ENCODE measurements around the gene NECTIN1.

NECTIN1 gene

DNA sequence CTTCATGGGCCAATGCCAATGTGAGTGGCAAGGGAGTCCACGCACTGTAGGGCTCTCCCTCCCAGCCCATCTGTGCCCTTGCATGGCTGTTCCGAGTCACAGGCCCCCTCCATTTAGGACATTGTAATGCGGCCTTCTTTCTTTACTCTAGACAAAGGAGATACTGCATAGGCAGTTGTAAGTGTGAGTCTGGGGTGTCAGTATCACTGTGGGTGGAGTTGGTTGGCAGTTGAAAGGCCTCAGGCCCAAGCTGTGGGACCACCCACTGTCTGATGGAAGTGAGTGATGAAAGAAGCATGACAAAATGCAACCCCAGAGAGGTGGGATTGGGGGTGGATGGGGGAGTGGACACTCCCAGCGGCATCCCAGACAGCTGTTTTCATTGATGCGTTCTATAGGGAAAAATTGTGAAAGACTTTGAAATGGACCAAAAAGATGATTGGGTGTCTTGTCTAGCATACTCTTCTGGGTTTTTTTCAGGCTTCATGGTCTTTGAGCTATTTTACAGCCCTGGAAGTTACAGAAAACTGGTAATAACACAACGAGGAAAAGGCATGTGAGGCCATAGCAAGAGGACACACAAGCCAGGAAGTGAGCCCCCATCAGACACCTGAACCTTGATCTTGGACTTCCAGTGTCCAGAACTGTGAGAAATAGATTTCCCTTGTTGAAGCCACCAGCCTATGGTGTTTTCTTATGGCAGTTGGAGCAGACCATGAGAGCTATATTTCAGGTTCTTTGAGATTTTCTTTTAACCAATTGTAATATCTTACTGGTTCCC lies 114.6 kb downstream of the NECTIN1 start:
- DNase-seq, result no peak

DNA sequence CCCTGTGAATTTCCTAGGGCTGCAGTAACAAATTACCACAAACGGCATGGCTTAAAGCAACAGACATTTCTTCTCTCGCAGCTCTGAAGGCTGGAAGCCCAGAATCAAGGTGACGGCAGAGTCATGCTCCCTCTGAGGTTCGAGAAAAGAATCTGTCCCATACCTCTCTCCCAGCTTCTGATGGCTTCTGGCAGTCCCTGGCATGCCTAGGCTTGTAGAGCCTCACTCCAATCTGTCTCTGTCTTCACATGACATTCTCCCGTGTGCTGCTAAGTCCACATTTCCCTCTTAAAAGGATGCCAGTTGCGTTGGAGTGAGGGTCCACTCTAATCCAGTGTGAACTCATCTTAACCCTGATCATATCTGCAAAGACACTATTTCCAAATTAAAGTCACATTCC lies 116.2 kb downstream of the NECTIN1 start:
- no peak for DNase-seq

DNA sequence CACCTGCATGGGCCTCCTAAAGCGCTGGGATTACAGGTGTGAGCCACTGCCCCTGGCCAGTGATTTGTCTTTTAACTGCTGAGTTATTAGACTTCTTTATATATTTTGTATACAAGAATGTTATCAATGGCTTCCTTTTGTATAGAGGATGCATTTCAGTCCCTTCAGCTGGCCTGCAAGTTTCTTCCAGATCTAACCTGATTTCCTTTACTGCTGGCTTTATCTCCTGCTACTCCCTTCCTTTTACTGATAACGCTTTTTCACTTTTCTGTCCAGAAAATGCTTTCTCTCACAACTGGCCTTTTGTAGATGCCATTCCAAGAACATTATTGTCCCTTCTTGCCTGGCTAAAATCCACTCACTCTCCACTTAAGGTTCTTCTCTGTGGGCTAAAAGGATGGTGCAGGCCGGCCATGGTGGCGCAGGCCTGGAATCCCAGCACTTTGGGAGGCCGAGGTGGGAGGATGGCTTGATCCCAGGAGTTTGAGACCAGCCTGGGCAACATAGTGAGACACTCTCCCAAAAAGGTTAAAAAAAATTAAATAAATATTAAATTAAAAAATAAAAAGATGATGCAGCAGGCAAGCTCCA lies 118.1 kb downstream of the NECTIN1 start:
- DNase-seq, result no peak

DNA sequence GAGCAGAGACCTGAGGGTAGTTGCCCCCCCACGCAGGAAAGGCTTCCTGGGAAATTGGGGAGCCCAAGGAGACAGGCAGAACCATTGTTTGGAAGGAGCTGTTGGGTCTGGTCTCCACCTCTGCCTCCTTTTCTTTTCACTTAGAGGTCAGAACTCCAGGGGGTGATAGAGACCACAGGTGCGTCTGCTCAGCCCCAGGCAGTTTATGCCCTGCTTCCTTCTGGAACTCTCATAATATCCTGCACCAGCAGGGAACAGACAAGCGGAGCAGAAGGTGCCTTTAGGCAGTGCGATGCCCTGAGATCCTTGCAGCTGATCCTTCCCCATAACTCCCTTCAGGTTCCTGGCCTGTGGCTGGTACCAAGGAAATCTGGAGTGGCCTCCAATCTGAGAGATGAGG lies 120.2 kb downstream of the NECTIN1 start:
- no peak for DNase-seq

DNA sequence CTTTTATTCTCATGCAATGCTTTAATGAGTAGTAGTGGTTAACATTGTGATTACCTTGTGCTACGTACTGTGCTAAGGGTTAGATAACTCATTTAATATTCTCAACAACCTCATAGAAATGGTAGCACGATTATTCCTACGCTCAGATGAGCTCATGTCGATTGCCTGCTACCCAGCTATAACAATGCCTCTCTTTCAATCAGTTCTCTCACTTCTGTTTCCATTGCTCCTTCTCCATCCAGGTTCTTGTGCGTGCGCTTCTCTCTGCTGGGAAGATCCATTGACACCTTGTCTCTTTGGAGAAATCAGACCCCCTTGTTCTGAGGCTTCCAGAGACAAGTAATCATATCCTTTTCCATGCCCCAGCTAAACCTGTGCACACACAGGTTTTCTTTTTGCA lies 120.8 kb downstream of the NECTIN1 start:
- no peak for DNase-seq

DNA sequence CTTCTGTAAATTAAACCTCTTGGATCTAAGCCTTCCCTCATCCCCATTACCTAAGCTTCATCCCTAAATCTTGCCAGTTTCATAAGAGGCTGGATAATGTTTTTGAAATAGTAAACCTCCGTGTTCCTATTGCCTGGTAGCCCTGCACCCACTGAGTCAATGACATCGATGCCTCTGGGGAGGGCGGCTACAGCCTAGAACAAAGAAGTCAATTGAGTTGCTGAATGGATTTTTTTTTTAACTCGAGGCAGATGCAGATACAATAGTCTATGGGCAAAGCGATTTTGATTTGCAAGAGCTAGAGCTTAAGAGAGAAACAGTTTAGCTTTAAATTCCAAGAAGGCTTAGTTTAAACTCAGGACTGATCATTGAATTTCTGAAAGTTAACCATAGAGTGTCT lies 121.3 kb downstream of the NECTIN1 start:
- DNase-seq, result no peak

DNA sequence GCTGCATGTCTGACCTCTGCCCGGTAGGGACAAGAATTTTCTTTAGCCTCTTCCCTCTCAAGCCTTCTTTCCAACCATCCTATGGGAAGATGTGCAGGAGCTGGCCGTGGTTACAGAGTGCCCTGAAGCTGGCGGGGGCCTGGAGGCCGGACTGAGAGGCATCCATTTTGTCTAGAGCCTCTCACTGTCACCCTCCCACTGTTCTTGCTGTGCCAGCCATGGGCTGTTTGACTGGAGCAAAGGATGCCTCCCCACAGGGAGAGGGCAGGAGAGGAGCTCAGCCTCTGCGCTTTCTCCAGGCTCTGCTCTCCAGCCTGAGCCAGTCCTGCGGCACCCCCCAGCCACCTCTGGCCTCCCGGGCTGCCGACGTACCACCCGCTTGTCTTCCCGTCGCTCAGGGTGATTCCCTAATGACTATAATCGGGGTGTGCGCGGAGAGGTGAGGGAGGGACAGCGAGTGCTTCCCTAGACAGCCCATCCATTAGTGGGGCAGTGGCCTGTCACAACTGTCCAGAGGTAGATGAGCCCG lies 123.8 kb downstream of the NECTIN1 start:
- DNase-seq, result no peak

DNA sequence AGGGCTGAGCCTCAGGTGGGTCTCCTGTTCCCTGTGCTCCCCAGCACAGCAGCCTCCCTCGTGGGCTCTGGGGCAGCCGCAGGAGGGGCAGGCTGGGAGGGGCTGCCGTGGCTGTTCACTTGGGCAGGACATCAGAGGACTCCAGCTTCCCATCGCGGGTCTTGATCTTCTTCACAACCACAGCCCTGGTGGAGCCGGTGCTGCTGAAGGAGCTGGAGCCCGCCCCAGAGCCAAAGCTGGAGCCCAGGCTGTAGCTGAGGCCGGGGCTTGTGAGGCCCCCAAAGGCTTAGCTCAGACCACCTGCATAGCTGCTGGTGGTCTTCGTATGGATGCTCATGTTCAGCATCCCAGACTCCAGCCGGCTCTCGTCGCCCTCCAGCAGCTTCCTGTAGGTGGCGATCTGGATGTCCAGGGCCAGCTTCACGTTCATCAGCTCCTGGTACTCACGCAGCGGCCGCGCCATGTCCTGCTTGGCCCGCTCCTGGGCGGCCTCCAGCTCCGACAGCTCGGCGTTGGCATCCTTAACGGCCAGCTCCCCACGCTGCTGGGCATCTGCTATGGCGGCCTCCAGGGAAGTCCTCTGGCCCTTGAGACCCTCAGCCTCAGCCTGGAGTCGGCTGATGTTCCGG lies 126.1 kb downstream of the NECTIN1 start:
- no peak for DNase-seq

DNA sequence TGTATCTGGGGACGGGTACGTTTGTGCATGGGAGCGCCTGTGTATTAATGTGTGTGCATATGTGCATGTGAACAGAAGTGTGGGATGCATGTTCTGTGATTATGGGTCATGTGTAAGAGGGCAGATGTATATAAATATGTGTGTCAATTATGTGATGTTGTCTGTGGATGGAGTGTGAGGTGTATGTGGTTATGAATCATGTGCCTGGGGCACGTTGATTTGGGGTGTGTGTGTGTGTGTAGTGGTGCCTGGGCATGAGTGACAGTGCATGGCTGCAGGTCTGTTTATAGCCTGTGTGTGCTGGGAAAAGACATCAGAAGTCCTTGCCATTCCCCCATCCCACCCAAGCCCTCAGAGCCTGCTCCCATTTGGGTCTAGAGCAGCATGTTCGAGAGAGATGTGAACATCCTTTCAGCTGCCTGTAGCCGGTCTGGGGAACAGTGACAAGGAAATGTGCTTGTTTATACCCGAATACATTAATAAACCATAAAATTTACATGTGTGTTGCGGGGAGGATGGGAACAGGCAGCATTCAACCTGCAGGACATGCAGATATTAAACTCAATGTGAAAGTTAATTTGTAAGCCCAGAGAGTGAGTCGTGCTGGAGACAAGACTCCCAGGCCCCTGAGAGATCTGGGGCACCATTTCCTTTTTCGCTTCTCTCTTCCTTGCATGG lies 129.0 kb downstream of the NECTIN1 start:
- DNase-seq, result no peak

DNA sequence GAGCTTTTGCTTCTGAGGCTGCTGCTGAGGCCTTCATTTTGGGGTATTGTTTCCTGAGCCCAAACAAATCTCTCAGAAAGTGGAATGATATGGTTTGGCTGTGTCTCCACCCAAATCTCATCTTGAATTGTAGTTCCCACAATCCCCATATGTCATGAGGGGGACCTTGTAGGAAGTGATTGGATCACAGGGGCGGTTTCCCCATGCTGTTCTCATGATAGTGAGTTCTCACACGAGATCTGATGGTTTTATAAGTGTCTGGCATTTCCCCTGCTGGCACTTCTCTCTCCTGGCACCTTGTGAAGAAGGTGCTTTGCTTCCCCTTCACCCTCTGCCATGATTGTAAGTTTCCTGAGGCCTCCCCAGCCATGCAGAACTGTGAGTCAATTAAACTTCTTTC lies 133.1 kb downstream of the NECTIN1 start:
- peak; percentile 42 for DNase-seq

DNA sequence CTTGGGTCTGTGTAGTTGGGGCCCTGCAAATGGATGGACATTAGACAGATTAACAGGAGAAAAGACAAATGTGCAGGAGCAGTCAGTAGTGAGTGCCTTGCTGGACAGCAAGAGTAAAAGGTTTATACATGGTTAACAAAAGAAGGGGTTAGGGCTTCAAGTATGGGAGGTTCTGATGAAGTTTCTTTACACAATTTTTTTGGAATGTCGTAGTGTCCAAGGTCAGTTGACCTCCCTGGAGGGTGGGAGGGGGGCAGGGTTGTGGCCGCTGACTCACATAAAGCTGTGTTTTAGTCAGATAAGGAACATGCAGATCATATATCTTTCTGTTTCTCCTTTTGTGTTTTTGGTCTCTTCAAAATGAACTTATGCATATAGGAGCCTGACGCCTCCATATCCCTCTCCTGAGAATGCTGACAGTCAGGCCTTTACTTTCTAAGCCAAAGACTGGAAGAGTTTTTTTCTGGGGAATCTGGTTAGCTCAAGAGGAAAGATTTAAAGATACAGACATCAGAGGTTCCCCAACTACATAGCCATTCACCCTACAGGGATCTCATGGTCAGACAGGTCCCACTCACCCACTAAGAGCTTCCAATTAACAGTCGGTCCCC lies 134.3 kb downstream of the NECTIN1 start:
- peak; percentile 84 for DNase-seq

DNA sequence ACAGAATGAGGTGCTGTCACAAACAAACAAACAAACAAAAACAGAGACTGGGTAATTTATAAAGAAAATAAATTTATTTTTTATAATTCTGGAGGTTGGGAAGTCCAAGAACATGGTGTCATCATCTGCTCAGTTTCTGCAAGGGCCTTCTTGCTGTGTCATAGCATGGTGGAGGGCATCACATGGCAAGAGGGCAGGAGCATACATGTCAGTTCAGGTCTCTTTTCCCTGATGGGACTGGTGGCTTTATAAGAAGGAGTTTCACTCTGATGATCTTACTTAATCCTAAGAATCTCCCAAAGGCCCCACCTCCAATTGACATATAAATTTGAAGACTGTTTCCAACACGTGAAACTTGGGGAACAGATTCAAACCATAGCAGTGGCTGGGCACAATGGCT lies 135.7 kb downstream of the NECTIN1 start:
- no peak for DNase-seq

DNA sequence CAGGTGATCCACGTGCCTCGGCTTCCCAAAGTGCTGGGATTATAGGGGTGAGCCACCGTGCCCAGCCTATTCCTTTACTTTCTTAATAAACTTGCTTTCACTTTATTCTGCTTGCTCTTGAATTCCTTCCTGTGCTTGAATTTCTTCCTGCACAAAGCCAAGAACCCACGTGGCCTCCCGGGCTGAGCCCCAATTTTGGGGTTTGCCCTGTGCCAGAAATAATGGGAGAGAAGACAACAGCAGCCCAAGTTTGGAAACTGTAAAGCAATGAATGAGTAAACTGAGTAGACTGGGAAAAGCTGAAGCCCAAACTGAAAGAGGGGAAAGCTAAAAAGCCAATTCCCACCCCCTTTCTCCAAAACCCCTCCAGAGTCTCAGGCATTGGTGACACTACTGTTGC lies 136.4 kb downstream of the NECTIN1 start:
- no peak for DNase-seq

DNA sequence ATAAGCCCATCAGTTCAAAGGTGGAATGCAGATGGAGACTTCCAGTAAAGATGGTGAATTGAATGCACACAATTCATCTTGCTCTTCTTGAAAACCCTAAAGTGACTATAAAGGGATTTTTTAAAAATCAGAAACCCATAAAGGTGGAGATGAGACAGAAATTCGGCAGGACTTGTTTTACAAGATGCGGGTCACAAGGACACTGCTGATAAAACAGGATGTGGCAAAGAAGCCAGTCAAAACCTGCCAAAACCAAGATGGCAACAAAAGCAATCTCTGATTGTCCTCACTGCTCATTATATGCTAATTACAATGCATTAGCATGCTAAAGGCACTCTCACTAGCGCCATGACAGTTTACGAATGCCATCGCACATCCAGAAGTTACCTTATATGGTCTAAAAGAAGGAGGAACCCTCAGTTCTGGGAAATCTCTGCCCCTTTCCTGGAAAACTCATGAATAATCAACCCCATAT lies 137.1 kb downstream of the NECTIN1 start:
- peak; percentile 18 for DNase-seq

DNA sequence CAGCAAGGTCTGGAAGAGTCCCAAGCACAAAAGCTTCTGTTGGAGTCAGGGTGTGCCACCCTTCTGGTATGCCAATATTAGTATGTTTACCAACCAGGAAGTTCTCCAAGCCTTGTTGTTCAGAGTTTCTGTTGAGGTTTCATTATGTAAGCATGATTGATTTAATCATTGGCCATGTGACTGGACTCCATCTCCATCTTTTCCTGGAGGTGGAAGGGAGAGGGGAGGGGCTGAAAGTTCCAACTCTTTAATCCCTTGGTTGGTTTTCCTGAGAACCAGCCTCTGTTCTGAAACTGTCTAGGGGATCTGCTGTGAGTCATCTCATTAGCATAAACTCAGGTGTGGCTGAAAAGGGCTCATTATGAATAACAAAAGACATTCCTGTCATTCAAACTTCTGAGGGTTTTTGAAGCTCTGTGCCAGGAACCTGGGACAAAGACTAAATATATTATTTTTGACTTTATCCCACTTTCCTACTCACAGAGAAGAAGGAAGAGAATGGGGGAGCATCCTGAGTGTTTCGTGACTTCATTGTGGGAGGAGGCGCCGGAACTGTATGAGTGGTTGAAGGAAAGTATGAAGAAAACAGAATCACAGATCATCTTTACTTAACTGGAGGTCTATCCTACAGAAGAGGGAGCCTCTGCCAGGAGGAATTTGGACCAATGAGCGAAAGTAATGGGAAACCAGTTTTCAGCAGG lies 138.2 kb downstream of the NECTIN1 start:
- DNase-seq, result peak; percentile 28

DNA sequence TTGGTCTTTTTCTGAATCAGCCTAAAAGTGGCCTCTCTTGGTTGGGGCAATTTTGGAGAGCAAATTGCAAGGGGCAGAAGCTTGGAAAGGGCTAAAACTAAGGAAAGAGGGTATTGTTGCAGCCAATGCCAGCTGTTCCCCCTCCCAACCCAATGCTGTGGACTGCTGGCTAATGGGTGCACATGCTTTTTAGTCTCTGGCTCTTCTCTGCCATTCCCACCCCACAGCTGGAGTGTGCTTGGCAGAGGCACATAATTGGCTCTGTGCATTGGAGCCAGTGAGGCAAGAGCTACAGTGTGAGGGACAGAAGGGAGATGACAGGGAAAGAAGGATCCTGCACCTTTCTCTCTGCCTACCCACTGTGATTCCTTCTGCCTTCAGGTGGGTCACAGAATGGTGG lies 140.0 kb downstream of the NECTIN1 start:
- DNase-seq, result no peak

Measured in hematopoietic multipotent progenitor cell treated with erythropoietin and hydrocortisone succinate and interleukin-3 and kit ligand, for 4 days (in vitro differentiated cells).